NCI-H1048 (cell line): ENCODE results near the gene SKP2.
"Not testable (repeated sequence)": the region's sequence is repeated elsewhere in the genome, so short reads cannot be mapped to it uniquely, and the experiment has no call there.

Experiments used
- DNase-seq: peaks from one replicate; lab custom pipeline; 2025; lab: John Stamatoyannopoulos, UW

Gene SKP2

DNA sequence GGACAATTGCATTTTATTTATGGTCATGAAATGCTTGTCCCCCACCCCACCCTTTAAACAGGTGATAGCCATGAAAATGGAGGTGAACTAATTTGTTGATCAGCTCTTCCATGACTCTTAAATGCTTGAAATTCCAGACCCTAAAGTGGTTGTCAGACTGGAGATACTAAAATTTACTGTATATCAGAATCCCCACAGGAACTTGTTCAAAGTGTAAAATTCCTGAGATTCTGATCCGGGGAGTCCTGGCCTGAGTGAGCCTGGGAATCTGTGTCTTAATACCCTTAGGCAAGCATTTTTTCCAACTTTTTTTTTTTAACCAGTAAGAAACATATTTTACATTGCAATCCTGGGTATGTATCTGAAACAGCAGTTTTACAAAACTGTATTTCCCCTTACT, 4.7 kb downstream of the SKP2 start:
- DNase-seq, result no peak

DNA sequence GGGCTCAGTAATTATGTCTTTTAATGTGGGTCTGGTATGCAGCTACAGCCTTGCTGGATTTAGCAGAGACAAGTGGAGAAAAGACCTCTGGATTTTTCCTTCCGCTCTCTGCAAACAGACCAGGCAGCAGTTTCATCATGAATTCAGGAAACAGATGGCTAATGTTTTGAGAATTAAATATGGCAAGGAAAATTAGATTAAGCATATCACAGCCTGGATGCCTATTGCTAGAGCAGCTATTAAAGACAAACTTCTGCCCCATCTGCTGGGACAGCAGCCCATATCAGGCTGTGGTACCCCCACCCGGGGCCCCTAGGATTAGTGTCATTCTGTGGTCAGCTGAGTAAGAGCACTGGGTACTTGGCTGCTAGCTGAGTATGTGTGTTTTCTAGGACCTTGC, 6.2 kb downstream of the SKP2 start:
- no peak for DNase-seq

- DNase-seq, result no peak
Measured at GRCh38 chr5:36160617-36161016, 8.7 kb downstream of the SKP2 start.

DNA sequence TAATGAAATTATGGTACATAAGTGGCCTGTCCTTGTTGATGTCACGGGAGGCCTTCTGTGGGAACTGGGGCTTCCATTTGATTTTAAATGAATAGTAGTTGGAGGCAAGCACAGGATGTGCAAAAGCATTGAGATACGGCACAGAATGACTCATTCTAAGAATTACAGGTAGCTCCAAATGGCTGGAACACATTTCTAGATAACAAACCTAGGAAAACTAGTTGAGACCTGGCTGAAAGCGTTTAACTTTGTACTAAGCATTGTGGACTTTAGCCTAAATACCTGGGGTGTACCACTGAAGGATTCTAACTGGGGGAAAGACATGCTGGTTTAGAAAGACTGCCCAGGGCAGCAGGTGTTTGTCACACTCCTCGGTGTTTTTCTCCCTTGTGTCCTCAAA, 9.4 kb downstream of the SKP2 start:
- no peak for DNase-seq

GRCh38 chr5:36162810-36163486, 11.0 kb downstream of the SKP2 start:
- DNase-seq, result no peak

DNA sequence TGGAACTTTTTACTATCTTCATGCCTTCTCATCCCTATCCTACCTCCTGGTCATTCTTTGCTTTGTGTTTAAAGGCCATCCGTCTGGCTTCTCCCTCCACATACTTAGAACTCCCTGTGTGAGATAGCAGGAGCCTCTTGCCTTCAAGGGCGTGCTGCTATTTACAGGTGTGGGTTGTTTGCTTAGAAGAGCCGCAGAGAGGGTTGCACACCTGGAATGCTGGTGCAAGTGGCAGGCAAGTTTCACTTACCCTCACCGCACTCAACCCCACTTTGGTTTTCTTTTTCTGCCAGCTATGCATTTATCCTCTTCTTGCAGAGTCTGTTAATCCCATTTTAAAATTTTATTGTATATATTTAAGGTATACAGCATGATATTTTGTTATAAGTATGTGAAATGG, 12.6 kb downstream of the SKP2 start:
- DNase-seq, result no peak

DNA sequence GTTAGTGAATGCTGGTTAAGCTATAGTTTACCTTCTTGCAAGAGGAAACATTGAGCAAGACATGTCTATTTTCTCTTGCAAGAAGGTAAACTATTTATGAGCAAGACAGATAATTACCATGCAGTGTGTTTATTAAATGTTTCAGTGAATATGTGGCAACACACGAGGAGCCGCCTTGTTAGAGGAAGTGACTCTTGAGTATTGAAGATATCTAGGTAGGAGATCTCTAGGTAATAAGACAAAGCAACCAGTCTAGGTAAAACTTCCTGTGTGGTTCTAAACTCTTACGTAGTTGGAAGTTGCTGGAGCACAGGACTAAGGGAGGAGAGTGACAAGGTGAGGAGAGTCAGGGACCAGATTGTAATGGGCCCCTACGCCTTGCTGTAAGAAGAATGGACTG, 16.8 kb downstream of the SKP2 start:
- no peak for DNase-seq

DNA sequence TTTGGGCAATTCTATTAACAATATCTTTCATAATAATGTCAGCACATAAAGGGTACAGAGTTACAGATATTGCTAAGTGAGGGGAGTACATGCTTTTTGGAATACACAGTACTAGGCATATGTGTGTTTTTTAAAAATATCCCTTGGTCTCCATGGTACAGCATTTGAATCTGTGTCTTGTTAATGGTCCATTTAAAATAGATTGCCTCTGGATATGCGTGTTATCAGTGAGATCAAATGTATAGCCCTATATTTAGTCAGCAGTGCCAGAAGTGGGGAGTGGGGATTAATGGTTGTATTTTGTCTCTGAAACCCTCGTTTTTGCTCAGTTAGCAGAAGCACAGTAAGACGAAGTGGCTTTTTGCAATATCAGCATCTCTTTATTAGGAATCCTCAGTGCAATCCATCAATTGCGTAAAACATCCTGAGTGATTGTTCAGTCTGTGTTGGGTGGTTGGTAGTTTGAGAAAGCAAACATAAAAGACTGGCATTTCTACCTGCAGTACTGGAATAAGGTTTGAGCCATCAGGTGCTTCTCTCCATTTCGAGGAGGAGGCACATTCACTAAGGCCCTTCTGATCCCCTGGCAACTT, 19.0 kb downstream of the SKP2 start:
- no peak for DNase-seq

- no peak for DNase-seq
Measured at GRCh38 chr5:36172599-36172998, 20.7 kb downstream of the SKP2 start.

DNA sequence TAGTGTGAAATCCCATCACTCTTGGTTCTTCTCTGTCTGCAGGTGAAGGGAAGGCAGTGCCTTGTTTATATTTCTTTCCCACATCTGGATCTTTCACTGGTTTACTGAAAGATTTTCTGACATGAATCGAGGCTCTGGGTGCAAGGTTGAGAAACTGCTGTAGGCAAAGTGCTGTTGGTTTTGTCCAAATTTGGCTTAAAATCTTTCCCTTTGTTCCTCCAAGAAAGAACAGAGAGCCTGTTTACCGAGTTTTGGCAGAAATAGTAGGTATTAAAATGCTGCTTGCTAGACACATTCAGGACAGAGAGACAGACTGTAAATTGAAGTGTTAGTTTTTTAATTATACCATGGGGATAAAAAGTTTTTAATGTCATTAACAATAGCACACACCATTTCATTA, 21.5 kb downstream of the SKP2 start:
- DNase-seq, result no peak

DNA sequence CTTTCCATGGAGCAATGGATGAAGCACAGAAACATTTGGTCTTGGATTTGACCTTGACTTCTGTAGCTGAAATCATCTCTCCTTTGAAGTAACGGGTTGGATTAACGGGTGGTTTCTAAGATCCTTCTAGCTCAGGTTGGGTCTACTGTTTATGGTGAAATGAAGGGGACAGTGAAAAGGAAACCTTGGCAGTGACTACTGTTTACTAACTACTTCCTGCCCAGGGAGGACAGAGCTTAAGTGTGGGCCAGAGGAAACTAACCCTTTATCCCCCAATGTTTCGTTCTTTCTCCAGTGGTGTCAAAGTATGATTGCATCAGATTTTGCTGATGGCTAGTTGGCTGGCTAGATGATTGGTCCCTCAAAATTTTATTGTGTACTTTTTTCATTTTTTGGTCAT, 22.2 kb downstream of the SKP2 start:
- DNase-seq, result no peak

DNA sequence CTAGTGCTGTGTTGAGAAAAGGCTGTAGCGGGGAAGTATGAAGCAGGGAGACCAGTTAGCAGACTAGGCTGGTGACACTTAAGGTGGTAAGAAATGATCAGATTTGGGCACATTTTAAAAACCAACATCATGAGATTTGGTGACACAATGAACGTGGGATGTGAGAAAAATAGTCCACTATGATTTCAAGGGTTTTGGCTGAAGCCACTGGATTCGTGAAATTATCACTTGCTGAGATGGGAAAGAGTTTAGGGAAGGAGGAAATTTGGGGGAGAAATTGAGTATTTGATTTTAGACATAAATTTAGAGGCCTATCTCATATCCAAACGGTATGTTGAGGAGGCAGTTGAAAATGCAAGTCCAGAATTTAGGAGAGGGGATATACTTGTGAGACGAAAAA, 23.1 kb downstream of the SKP2 start:
- DNase-seq, result no peak

GRCh38 chr5:36177154-36177553, 25.2 kb downstream of the SKP2 start:
- no peak for DNase-seq

DNA sequence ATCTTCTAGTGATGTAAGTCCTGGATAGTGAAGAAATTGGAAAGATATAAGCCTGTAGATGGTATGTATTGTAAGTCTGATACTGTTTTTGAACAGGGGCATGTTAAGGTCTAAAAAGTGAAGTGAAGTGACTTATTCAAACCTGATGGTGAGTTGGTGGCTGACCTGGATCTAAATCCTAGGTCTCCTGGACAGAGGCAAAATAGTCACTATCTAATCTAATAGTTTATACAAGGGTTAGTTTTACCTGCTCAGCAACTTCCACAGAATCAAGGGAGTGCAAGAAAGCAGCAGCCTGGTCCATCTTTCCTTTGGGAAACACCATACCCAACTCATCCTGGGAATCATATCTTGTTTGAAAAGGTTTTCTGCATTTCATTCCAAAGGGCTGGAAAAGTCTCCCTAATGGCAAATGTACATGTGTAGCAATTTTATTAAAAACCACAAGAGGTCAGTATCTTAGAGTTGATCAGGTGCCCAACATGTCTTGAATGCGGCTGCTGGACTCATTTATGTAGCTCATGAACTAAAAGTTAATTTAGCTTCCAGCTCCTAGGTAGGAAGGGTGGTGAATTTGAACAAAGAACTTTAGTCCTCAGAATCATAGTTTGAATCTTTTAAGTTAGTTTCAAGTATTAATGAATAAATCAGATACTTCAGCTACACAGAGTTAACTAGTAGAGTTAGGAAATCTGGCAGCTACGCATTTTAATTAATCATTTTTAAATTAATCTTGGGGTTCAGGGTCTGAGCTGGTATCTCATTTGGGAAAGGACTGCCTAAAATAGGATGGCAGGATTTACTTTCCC, 26.0 kb downstream of the SKP2 start:
- DNase-seq, result no peak

DNA sequence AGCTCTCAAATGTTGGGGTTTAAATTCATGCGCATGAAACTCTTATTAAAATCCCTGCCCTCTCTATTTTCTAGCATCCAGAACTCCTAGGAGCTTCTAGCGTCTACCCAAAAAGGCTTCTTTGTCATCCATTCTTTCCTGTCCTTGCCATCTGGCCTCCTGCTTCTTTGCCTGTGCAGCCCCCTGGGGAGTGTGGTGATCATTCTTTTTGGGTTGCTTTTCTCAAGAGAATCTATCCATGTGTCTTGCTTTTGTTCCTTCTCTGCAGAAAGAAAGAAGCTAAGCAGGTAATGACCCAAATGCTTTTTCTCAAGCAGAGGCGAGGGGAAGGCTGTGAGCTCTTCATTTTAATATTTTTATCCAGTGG, 26.6 kb downstream of the SKP2 start:
- DNase-seq, result no peak

GRCh38 chr5:36179950-36180349, 28.0 kb downstream of the SKP2 start:
- no peak for DNase-seq

DNA sequence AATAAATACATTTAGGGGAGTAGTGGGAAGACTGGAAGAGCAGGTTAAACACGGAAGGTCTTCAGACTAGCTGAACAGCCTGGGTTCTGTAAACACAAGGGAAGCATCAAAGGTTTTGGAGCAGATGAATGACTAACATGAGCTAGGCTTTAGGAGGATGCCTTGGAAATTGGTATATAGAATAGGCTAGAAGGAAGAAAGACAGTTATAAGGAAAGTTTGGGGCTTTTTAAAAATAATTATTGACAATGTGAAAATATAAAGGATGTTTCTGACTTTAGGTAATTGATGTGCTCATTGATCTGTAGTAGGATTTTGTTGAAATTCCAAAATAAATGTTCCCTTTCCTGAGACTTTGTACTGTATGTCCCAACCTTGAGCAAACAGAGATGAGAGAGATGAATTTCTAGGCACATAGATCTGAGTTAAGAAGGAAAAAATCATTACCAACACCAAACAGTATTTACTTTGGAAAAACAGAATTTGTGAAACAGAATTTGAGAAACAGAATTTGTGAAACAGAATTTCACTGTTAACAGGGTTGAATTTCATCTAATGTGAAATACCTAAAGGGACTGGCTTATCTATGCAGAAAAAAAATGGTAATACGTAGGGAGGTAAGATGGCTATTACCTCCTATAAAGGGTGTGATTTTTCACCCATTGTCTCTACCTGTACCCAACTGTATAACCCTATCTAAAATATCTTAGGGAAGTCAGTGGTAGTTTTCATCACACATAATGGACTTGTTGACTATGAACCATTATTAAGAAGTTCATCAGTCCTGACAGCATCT, 28.8 kb downstream of the SKP2 start:
- DNase-seq, result no peak

DNA sequence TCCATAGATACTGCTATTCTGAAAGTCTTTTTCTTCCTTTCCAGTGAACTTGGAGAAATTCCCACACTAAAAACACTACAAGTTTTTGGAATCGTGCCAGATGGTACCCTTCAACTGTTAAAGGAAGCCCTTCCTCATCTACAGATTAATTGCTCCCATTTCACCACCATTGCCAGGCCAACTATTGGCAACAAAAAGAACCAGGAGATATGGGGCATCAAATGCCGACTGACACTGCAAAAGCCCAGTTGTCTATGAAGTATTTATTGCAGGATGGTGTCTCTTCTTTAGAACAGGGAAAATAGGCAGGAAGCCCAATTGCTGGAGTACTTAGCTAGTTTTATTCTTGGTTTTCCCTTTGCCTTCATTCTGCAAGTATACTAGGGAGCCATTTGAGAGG, 29.9 kb downstream of the SKP2 start:
- DNase-seq, result no peak

DNA sequence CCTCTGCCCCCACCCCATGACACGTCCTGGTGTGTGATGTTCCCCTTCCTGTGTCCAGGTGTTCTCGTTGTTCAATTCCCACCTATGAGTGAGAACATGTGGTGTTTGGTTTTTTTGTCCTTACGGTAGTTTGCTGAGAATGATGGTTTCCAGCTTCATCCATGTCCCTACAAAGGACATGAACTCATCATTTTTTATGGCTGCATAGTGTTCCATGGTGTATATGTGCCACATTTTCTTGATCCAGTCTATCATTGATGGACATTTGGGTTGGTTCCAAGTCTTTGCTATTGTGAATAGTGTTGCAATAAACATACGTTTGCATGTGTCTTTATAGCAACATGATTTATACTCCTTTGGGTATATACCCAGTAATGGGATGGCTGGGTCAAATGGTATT, 32.5 kb downstream of the SKP2 start:
- not testable (repeated sequence) for DNase-seq

DNA sequence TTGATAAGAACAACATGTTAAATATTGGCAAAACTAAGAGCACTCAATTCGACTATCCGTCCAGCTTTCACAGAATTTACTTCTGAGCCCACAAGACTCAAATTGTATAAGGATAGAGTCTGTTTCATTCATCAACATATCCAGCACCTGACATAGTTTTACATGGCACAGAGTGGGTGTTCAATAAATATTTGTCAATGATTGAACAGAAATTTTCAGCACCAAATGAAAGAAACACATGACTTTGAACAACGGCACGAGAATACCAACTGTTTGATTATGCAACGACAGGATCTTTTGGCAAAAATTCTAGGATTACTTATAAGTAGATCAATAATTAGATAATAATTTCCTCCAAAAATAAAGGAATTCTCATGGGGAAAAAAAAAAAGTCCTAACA, 41.8 kb downstream of the SKP2 start:
- DNase-seq, result no peak

DNA sequence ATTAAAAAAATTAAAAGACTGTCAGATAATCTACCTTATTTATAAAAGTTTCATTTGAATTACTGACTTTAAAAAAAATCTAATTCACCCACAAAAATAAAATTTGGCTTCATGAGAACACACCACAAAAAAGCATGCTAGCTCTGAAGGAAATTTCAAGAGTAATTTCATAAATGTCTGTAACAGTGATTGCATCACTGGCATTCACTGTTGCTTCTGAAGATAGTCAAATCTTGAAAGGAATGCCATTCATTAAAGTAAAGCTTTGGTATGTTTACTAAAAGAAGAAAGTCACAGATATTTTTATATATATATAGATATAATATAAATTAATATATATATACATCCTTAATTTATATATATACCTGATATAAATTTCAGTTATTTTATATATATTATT, 46.4 kb downstream of the SKP2 start:
- no peak for DNase-seq

GRCh38 chr5:36198783-36199182, 46.9 kb downstream of the SKP2 start:
- not testable (repeated sequence) for DNase-seq

- DNase-seq, result no peak
Measured at GRCh38 chr5:36199620-36200019, 47.7 kb downstream of the SKP2 start.
